Measurements from ENCODE around the gene B9D1. TPM values are rescaled to one million over a fixed set of nuclear protein-coding genes. Genes with fewer than 3 reads are reported as not detected.

Gene B9D1
- total and polyA plus RNA-seq, 2 experiments from 2014 or later, result 35.2 to 63.5 TPM

DNA sequence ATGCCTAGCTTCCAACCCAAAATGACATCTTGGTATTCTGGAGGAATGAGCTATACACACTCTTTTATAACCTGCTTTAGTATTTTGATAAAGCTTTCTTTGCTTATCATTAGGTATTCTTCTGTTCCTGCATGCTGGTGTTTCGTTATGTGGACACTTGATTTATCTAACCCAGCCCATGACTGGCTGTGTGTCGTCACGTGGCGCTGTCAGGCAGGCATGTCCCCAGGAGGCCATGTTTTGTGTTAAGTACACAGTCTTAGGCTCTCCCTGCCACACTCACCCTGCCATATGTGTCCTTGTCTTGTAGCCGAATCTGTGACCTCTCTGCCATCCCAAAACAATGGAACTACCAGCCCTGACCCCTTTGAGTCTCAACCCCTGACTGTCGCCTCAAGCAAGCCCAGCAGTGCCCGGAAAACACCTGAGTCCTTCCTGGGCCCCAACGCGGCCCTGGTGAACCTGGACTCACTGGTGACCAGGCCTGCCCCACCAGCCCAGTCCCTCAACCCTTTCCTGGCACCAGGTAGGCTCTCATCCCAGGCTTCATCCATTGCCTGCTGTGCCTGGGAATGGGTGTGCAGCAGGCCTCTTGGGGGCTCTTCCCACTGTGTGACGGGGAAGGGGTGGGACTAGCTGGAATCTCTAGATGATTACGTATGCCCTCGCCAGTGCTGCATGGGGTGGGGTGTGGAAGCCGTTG, 30.8 kb downstream of the B9D1 start:
- H3K9me3 Mint-ChIP-seq, result no peaks in the 10 kb centered on the region; the same call in 2 of the 3 replicates

More for the DNA sequence above, 30.8 kb downstream of the B9D1 start:
- Histone ChIP-seq H3K4me1 (ENCODE audit: insufficient read depth) (no peaks in the 10 kb centered on the region), H3K27me3 (ENCODE audit: insufficient read depth) (no peaks in the 10 kb centered on the region), H3K4me3 (no peak overlapping the region), H3K9me2 (ENCODE audit: insufficient read depth) (no peaks in the 10 kb centered on the region), H3F3A (replicated peaks; ENCODE audit: low read depth) (no peaks in the 10 kb centered on the region; the same call in 1 of the 2 replicates), H3K27ac (ENCODE audit: low read depth) (no peak overlapping the region), H3K36me3 (ENCODE audit: insufficient read depth) (no peaks in the 10 kb centered on the region), H2AFZ (no peak overlapping the region), H3K4me2 (no peak overlapping the region), H4K20me1 (replicated peaks; ENCODE audit: insufficient read depth) (no peaks in the 10 kb centered on the region; the same call in 1 of the 2 replicates), H3K79me2 (replicated peaks; ENCODE audit: insufficient read depth) (no peaks in the 10 kb centered on the region)
- TF ChIP-seq, protein P1, sequence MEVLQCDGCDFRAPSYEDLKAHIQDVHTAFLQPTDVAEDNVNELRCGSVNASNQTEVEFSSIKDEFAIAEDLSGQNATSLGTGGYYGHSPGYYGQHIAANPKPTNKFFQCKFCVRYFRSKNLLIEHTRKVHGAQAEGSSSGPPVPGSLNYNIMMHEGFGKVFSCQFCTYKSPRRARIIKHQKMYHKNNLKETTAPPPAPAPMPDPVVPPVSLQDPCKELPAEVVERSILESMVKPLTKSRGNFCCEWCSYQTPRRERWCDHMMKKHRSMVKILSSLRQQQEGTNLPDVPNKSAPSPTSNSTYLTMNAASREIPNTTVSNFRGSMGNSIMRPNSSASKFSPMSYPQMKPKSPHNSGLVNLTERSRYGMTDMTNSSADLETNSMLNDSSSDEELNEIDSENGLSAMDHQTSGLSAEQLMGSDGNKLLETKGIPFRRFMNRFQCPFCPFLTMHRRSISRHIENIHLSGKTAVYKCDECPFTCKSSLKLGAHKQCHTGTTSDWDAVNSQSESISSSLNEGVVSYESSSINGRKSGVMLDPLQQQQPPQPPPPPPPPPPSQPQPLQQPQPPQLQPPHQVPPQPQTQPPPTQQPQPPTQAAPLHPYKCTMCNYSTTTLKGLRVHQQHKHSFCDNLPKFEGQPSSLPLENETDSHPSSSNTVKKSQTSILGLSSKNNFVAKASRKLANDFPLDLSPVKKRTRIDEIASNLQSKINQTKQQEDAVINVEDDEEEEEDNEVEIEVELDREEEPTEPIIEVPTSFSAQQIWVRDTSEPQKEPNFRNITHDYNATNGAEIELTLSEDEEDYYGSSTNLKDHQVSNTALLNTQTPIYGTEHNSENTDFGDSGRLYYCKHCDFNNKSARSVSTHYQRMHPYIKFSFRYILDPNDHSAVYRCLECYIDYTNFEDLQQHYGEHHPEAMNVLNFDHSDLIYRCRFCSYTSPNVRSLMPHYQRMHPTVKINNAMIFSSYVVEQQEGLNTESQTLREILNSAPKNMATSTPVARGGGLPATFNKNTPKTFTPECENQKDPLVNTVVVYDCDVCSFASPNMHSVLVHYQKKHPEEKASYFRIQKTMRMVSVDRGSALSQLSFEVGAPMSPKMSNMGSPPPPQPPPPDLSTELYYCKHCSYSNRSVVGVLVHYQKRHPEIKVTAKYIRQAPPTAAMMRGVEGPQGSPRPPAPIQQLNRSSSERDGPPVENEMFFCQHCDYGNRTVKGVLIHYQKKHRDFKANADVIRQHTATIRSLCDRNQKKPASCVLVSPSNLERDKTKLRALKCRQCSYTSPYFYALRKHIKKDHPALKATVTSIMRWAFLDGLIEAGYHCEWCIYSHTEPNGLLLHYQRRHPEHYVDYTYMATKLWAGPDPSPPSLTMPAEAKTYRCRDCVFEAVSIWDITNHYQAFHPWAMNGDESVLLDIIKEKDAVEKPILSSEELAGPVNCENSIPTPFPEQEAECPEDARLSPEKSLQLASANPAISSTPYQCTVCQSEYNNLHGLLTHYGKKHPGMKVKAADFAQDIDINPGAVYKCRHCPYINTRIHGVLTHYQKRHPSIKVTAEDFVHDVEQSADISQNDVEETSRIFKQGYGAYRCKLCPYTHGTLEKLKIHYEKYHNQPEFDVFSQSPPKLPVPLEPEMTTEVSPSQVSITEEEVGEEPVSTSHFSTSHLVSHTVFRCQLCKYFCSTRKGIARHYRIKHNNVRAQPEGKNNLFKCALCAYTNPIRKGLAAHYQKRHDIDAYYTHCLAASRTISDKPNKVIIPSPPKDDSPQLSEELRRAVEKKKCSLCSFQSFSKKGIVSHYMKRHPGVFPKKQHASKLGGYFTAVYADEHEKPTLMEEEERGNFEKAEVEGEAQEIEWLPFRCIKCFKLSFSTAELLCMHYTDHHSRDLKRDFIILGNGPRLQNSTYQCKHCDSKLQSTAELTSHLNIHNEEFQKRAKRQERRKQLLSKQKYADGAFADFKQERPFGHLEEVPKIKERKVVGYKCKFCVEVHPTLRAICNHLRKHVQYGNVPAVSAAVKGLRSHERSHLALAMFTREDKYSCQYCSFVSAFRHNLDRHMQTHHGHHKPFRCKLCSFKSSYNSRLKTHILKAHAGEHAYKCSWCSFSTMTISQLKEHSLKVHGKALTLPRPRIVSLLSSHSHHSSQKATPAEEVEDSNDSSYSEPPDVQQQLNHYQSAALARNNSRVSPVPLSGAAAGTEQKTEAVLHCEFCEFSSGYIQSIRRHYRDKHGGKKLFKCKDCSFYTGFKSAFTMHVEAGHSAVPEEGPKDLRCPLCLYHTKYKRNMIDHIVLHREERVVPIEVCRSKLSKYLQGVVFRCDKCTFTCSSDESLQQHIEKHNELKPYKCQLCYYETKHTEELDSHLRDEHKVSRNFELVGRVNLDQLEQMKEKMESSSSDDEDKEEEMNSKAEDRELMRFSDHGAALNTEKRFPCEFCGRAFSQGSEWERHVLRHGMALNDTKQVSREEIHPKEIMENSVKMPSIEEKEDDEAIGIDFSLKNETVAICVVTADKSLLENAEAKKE (CRISPR knock-in tag; IDR thresholded peaks at IDR 0.05), result no peak
- TF ChIP-seq ZNF114 (CRISPR knock-in tag; IDR thresholded peaks at IDR 0.05), result no peak
- TF ChIP-seq NANOG (IDR thresholded peaks at IDR 0.05; ENCODE audit: borderline replicate concordance), result no peak
- TF ChIP-seq, protein P2, sequence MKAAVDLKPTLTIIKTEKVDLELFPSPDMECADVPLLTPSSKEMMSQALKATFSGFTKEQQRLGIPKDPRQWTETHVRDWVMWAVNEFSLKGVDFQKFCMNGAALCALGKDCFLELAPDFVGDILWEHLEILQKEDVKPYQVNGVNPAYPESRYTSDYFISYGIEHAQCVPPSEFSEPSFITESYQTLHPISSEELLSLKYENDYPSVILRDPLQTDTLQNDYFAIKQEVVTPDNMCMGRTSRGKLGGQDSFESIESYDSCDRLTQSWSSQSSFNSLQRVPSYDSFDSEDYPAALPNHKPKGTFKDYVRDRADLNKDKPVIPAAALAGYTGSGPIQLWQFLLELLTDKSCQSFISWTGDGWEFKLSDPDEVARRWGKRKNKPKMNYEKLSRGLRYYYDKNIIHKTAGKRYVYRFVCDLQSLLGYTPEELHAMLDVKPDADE (IDR thresholded peaks at IDR 0.05), result no peak
- no peak for TF ChIP-seq CREB1 (CRISPR knock-in tag; IDR thresholded peaks at IDR 0.05; ENCODE audit: low read depth)
- TF ChIP-seq, protein P3, sequence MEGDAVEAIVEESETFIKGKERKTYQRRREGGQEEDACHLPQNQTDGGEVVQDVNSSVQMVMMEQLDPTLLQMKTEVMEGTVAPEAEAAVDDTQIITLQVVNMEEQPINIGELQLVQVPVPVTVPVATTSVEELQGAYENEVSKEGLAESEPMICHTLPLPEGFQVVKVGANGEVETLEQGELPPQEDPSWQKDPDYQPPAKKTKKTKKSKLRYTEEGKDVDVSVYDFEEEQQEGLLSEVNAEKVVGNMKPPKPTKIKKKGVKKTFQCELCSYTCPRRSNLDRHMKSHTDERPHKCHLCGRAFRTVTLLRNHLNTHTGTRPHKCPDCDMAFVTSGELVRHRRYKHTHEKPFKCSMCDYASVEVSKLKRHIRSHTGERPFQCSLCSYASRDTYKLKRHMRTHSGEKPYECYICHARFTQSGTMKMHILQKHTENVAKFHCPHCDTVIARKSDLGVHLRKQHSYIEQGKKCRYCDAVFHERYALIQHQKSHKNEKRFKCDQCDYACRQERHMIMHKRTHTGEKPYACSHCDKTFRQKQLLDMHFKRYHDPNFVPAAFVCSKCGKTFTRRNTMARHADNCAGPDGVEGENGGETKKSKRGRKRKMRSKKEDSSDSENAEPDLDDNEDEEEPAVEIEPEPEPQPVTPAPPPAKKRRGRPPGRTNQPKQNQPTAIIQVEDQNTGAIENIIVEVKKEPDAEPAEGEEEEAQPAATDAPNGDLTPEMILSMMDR (conservative IDR thresholded peaks at IDR 0.05; ENCODE audit: low read depth in 2 of 2), result no peak
- TF ChIP-seq ZNF331 (CRISPR knock-in tag; IDR thresholded peaks at IDR 0.05; ENCODE audit: low read depth), result no peak
- no peak for TF ChIP-seq JUNB (IDR thresholded peaks at IDR 0.05; ENCODE audit: unreplicated experiment)
- TF ChIP-seq, protein P4, sequence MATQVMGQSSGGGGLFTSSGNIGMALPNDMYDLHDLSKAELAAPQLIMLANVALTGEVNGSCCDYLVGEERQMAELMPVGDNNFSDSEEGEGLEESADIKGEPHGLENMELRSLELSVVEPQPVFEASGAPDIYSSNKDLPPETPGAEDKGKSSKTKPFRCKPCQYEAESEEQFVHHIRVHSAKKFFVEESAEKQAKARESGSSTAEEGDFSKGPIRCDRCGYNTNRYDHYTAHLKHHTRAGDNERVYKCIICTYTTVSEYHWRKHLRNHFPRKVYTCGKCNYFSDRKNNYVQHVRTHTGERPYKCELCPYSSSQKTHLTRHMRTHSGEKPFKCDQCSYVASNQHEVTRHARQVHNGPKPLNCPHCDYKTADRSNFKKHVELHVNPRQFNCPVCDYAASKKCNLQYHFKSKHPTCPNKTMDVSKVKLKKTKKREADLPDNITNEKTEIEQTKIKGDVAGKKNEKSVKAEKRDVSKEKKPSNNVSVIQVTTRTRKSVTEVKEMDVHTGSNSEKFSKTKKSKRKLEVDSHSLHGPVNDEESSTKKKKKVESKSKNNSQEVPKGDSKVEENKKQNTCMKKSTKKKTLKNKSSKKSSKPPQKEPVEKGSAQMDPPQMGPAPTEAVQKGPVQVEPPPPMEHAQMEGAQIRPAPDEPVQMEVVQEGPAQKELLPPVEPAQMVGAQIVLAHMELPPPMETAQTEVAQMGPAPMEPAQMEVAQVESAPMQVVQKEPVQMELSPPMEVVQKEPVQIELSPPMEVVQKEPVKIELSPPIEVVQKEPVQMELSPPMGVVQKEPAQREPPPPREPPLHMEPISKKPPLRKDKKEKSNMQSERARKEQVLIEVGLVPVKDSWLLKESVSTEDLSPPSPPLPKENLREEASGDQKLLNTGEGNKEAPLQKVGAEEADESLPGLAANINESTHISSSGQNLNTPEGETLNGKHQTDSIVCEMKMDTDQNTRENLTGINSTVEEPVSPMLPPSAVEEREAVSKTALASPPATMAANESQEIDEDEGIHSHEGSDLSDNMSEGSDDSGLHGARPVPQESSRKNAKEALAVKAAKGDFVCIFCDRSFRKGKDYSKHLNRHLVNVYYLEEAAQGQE (IDR thresholded peaks at IDR 0.05; ENCODE audit: unreplicated experiment), result no peak
- ATAC-seq (no peak), DNase-seq (ENCODE audit: low spot score) (no peak)
- Mint-ChIP-seq H3K4me1 (peaks cover 15% of the 10 kb centered on the region), H3K4me3 (no peak overlapping the region), H3K27me3 (ENCODE audit: insufficient read depth, low read depth, poor library complexity) (peaks cover 11% of the 10 kb centered on the region), H3K36me3 (ENCODE audit: low read depth) (peaks cover 5% of the 10 kb centered on the region), H3K27ac (no peak overlapping the region)
